Mesothelial cell of epicardium (in vitro differentiated cells): Measurements from ENCODE around the gene ROR2. TPM values are rescaled to one million over a fixed set of nuclear protein-coding genes. Genes with fewer than 3 reads are reported as not detected.

Experiments
- DNase-seq, 2 experiments: peaks; one replicate each; pipeline ENCODE4 v3.0.0; 2021; ENCODE audit warnings: low spot score in 2 of 2; ENCODE audit not compliant: unreplicated experiment in 2 of 2
- H3K27ac Mint-ChIP-seq: 2 replicates; pipeline ENCODE4 v1.8.0; 2021; ENCODE audit warnings: mixed read lengths
- H3K27me3 Mint-ChIP-seq: 2 replicates; pipeline ENCODE4 v1.8.0; 2021; ENCODE audit warnings: low read depth, mixed read lengths
- H3K36me3 Mint-ChIP-seq: 2 replicates; pipeline ENCODE4 v1.8.0; 2021; ENCODE audit warnings: mixed read lengths
- H3K4me1 Mint-ChIP-seq: 2 replicates; pipeline ENCODE4 v1.8.0; 2021; ENCODE audit warnings: mixed read lengths
- H3K4me3 Mint-ChIP-seq: 2 replicates; pipeline ENCODE4 v1.8.0; 2021; ENCODE audit warnings: mild to moderate bottlenecking, moderate library complexity, mixed read lengths
- H3K9me3 Mint-ChIP-seq: 2 replicates; pipeline ENCODE4 v1.8.0; 2021; ENCODE audit warnings: mixed read lengths
- total RNA-seq: library from RNA; stranded (reverse); gene quantifications from 3 replicates; pipeline ENCODE4 v1.2.1, GENCODE V29; 2021
- TF ChIP-seq, protein P1 (sequence below): fragments of 200-600 bp; sonication (generic); IDR thresholded peaks from one replicate; pipeline ENCODE4 v1.5.0; 2021; ENCODE audit warnings: antibody characterized with exemption; ENCODE audit not compliant: unreplicated experiment

The ROR2 gene
- total RNA-seq, 1 donor from 2014 or later, result 41.0 TPM

DNA sequence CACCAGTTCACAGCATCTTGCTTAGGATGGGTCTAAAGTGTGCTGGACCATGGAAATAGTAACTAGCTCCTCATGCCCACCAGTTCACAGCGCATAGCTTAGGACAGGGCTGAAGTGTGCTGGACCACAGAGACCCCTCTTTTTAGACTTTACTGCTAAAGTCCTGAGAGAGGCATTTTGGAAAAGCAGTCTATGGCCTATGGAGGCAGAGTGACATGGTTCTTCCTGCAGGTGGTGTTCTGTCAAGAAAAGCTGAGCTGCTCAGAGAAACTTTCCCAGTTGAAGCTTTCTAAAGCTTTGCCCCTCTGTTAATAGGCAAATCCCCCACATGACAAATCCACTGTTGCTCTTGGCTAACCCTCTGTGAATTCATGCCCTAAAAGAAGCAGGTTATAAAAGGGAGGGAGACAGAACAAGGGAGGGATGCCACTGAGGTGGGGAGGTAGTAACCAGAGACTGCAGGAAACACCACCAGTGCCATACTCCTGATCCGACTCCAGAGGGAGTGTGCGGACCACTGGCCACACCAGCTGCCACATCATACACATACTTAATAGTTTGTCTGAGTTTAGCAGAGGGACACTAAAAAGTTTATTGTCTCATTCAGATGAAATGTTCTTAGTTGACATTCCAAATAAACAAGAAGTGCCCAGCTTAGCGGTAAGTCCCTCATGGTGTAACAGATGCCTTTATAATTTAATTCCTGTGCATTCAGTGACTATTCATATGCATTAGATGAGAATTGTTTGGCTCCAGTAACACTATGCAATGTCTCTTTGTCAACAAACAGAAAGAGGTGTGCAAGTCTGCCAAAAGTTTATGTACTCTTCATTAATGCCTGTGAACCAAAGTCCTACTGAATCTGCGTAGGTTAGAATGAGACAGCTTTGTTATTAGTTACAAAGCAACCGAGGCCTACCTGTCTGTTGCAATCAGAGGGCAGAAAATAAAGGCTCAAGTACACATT lies 290.2 kb downstream of the ROR2 start:
- H3K4me1 Mint-ChIP-seq, result peaks cover 18% of the 10 kb centered on the region
- H3K27ac Mint-ChIP-seq, result no peak overlapping the region
- no peaks in the 10 kb centered on the region for H3K9me3 Mint-ChIP-seq
- no peak overlapping the region for H3K4me3 Mint-ChIP-seq
- H3K36me3 Mint-ChIP-seq, result no peaks in the 10 kb centered on the region
- DNase-seq, result no peak
- TF ChIP-seq, protein P1, sequence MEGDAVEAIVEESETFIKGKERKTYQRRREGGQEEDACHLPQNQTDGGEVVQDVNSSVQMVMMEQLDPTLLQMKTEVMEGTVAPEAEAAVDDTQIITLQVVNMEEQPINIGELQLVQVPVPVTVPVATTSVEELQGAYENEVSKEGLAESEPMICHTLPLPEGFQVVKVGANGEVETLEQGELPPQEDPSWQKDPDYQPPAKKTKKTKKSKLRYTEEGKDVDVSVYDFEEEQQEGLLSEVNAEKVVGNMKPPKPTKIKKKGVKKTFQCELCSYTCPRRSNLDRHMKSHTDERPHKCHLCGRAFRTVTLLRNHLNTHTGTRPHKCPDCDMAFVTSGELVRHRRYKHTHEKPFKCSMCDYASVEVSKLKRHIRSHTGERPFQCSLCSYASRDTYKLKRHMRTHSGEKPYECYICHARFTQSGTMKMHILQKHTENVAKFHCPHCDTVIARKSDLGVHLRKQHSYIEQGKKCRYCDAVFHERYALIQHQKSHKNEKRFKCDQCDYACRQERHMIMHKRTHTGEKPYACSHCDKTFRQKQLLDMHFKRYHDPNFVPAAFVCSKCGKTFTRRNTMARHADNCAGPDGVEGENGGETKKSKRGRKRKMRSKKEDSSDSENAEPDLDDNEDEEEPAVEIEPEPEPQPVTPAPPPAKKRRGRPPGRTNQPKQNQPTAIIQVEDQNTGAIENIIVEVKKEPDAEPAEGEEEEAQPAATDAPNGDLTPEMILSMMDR, result peak; percentile 59
- H3K27me3 Mint-ChIP-seq, result peaks cover 19% of the 10 kb centered on the region

DNA sequence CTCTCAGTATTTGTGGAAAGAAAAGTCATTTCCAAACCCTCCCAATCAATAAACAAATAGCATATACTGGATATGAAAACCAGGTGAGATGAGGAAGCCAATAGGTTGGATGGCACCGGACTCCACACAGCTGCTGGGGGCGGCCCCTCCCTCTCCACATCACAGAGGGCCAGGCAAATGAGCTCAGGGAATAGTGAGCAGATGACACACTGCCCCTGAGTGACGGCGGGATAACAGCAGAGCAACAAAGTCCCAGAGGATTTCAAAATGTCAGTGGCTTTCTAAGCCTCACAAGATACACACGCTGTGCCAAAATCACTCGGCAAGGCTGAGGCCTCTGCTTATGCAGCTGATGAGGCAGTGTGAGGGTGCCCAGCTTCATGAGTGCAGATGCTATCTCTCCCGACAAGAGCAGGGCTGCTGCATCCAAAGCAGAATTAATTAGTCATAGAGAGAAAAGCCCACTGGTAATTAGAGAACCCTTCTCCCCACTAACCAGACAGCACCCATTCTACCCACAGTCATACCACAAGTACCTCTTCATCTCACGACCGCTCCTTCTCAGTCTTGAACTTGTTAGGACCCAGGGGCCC lies 291.4 kb downstream of the ROR2 start:
- no peak overlapping the region for H3K4me3 Mint-ChIP-seq
- peaks cover 11% of the 10 kb centered on the region for H3K27me3 Mint-ChIP-seq
- H3K27ac Mint-ChIP-seq, result no peak overlapping the region
- TF ChIP-seq, protein P1, result no peak
- no peaks in the 10 kb centered on the region for H3K36me3 Mint-ChIP-seq
- no peaks in the 10 kb centered on the region for H3K9me3 Mint-ChIP-seq
- H3K4me1 Mint-ChIP-seq, result peaks cover 14% of the 10 kb centered on the region
- DNase-seq, result no peak

DNA sequence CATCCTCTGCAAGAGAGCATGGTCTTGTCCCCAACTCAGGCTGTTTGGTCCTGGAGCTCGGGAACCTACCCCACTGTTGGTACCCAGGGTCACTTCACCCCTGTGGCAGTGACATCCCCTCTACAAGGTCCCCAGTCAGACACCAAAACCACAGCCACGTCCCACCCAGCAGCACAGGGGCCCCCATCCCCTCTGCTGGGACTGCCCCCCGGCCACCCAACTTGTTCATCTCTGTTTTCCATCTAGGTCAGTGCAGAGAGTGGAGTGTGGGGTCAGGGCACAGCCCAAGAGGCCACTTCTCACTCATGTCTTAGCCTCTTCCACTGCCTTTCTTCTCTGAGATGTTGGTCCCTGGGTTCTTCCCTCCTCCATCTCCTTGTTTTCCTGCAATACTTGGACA lies 292.5 kb downstream of the ROR2 start:
- no peaks in the 10 kb centered on the region for H3K9me3 Mint-ChIP-seq

DNA sequence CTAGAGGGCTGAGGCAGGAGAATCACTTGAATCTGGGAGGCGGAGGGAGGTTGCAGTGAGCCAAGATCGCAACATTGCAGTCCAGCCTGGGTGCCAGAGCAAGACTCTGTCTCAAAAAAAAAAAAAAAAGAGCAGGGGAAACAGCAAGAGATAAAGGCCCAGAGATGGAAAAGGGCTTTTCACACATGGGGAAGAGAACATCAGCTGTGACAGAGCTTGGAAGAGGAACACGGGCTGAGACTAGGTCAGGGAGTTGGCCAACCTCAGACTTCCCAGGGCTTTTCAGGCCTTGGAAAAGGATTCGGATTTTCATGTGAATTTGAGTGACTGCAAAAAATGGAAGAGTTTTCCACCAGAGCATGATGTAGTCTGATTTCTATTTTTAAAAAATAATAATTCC lies 294.4 kb downstream of the ROR2 start:
- H3K27ac Mint-ChIP-seq, result peak overlapping the region; percentile 54
- peaks cover 12% of the 10 kb centered on the region for H3K4me1 Mint-ChIP-seq
- no peaks in the 10 kb centered on the region for H3K36me3 Mint-ChIP-seq
- no peaks in the 10 kb centered on the region for H3K9me3 Mint-ChIP-seq
- H3K27me3 Mint-ChIP-seq, result no peaks in the 10 kb centered on the region
- no peak for DNase-seq
- TF ChIP-seq, protein P1, result no peak
- no peak overlapping the region for H3K4me3 Mint-ChIP-seq

More for the DNA sequence above, 292.5 kb downstream of the ROR2 start:
- Mint-ChIP-seq H3K36me3 (no peaks in the 10 kb centered on the region), H3K27me3 (peaks cover 1% of the 10 kb centered on the region), H3K4me1 (peaks cover 14% of the 10 kb centered on the region), H3K4me3 (no peak overlapping the region), H3K27ac (no peak overlapping the region)
- TF ChIP-seq, protein P1, result no peak
- DNase-seq, result no peak

DNA sequence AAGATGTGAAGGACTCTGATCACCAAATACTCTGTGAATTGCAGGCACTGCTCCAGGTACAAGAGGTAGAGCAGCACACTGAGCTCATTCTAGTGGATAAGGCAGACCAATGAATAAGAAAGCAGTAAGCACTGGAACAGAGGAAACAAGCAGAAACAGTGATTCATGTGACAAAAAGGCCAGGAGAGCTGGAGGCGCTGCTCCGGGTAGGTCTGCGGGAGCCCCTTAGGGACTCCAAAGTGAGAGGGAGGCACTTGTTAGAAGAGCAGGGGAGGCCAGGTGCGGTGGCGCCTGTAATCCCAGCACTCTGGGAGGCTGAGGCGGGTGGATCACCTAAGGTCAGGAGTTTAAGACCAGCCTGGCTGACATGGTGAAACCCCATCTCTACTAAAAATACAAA lies 294.8 kb downstream of the ROR2 start:
- TF ChIP-seq, protein P1, result no peak
- Mint-ChIP-seq H3K4me1 (peaks cover 12% of the 10 kb centered on the region), H3K27me3 (no peaks in the 10 kb centered on the region), H3K36me3 (no peaks in the 10 kb centered on the region), H3K4me3 (no peak overlapping the region), H3K27ac (peak overlapping the region; percentile 33), H3K9me3 (no peaks in the 10 kb centered on the region)
- DNase-seq, result no peak
